Thyroid gland (tissue), 4 donors: ENCODE measurements around the gene PMP22.

Experiments used
- CTCF ChIP-seq, 6 experiments: fragments of 200-600 bp in 3 of 6; fragments of 450-650 bp in 3 of 6; sonication (generic) in 3 of 6; IDR thresholded peaks; one replicate each; pipeline ENCODE4 v1.5.1; 2016 to 2019; ENCODE audit warnings: antibody characterized with exemption in 6 of 6, mild to moderate bottlenecking in 2 of 6, inconsistent platforms in 1 of 6, moderate library complexity in 1 of 6
- POLR2A ChIP-seq, 2 donors: fragments of 450-650 bp; IDR thresholded peaks; one replicate each; pipeline ENCODE4 v1.6.1; 2017; ENCODE audit warnings: antibody characterized with exemption in 2 of 2, mild to moderate bottlenecking in 2 of 2, moderate library complexity in 1 of 2

GRCh38 chr17:15194859-15195277 is 70.3 kb downstream of the PMP22 start:
- no peak for TF ChIP-seq POLR2A (IDR thresholded peaks at IDR 0.05)
- no peak for TF ChIP-seq CTCF (IDR thresholded peaks at IDR 0.05)
